Measurements from ENCODE around the gene KCNG1.

DNA sequence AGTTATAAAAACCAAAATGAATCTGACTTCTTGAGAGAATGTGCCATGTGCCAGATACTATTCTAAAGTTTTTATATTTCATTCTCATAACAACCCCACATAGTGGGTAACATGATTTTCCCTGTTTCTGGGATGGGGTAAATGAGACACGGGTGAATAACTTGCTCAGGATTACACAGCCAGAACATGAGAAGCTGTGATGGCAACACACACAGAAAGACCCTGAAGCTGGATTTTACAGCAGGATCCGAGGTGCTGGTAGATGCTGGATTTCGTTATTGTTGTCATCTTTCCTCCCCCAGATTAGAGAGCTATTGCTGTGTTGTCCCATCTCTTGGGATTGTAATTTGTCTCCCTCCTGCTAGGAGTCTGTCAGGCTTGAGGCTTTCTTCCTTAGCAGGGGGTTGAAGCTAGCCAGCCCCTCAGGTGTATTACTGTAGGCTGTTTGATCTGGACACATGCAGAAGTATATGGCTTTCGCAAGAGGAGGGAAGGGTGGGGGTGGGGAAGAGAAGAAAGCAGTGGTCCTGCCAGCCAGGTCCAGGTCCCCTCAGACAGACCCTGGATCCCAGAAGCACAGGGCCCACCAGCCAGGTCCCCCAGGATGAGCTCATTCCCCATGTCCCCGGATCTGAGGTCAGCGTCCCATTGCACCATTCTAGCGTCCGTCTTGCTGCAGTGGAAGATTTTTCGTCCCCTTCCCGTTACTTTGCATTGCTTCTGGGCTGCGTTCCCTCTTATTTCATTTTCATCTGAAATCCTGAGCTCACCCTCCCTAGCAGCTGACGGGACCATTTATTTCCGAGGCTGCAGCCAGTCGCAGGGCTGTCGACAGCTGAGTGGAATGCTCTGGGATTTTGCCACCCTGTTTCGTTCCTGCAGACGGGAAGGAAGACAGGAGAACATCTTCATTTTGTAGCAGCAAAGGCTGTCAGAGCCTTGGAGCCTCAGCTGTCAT is 7.3 kb upstream of the KCNG1 start:
- TF ChIP-seq, protein P1, sequence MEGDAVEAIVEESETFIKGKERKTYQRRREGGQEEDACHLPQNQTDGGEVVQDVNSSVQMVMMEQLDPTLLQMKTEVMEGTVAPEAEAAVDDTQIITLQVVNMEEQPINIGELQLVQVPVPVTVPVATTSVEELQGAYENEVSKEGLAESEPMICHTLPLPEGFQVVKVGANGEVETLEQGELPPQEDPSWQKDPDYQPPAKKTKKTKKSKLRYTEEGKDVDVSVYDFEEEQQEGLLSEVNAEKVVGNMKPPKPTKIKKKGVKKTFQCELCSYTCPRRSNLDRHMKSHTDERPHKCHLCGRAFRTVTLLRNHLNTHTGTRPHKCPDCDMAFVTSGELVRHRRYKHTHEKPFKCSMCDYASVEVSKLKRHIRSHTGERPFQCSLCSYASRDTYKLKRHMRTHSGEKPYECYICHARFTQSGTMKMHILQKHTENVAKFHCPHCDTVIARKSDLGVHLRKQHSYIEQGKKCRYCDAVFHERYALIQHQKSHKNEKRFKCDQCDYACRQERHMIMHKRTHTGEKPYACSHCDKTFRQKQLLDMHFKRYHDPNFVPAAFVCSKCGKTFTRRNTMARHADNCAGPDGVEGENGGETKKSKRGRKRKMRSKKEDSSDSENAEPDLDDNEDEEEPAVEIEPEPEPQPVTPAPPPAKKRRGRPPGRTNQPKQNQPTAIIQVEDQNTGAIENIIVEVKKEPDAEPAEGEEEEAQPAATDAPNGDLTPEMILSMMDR (IDR thresholded peaks at IDR 0.05; ENCODE audit: poor library complexity, severe bottlenecking): no peak
- no peak for TF ChIP-seq EP300 (conservative IDR thresholded peaks at IDR 0.05; ENCODE audit: poor library complexity, severe bottlenecking)
- TF ChIP-seq POLR2AphosphoS5 (IDR thresholded peaks at IDR 0.05): no peak
- no peak for TF ChIP-seq SMC3 (conservative IDR thresholded peaks at IDR 0.05; ENCODE audit: poor library complexity)
- no peak for TF ChIP-seq TAF1 (IDR thresholded peaks at IDR 0.05; ENCODE audit: low read depth)
- no peak for TF ChIP-seq EZH2 (IDR thresholded peaks at IDR 0.05; ENCODE audit: borderline replicate concordance, insufficient read depth, low read length, poor library complexity, severe bottlenecking)
- no peak for TF ChIP-seq MXI1 (conservative IDR thresholded peaks at IDR 0.05; ENCODE audit: poor library complexity, severe bottlenecking)

Data from neural cell (in vitro differentiated cells).